GM21423 (cell line): ENCODE data around the gene HOXA5.

Source experiments
- ATAC-seq: cut with Tn5 transposase; IDR thresholded peaks from one replicate; pipeline ENCODE4 v1.9.1; 2021; ENCODE audit warnings: mild to moderate bottlenecking, moderate library complexity; ENCODE audit not compliant: unreplicated experiment

HOXA5 gene

DNA sequence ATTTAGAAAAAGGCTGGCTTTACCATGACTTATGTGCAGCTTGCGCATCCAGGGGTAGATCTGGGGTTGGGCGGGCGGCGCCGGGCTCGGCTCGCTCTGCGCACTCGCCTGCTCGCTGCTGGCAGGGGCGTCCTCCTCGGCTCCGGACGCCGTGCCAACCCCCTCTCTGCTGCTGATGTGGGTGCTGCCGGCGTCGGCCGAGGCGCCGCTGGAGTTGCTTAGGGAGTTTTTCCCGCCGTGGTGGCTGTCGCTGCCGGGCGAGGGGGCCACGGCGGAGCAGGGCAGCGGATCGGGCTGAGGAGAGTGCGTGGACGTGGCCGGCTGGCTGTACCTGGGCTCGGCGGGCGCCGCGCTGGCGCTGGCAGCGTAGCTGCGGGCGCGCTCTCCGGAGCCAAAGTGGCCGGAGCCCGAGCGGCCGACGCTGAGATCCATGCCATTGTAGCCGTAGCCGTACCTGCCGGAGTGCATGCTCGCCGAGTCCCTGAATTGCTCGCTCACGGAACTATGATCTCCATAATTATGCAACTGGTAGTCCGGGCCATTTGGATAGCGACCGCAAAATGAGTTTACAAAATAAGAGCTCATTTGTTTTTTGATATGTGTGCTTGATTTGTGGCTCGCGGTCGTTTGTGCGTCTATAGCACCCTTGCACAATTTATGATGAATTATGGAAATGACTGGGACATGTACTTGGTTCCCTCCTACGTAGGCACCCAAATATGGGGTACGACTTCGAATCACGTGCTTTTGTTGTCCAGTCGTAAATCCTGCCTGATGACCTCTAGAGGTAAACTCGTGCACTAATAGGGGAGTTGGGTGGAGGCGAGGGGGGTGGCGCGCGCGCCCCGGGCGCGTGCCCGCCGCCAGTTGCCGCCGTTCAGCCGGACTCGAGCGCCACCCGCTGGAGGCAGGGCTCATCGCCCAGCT is at the start of gene HOXA5:
Gene HOXA5, minus strand, starts transcription at position 659 of the 927 bp plus-strand sequence. Its CDS starts 74 bp downstream, at position 585.
- ATAC-seq: no peak

DNA sequence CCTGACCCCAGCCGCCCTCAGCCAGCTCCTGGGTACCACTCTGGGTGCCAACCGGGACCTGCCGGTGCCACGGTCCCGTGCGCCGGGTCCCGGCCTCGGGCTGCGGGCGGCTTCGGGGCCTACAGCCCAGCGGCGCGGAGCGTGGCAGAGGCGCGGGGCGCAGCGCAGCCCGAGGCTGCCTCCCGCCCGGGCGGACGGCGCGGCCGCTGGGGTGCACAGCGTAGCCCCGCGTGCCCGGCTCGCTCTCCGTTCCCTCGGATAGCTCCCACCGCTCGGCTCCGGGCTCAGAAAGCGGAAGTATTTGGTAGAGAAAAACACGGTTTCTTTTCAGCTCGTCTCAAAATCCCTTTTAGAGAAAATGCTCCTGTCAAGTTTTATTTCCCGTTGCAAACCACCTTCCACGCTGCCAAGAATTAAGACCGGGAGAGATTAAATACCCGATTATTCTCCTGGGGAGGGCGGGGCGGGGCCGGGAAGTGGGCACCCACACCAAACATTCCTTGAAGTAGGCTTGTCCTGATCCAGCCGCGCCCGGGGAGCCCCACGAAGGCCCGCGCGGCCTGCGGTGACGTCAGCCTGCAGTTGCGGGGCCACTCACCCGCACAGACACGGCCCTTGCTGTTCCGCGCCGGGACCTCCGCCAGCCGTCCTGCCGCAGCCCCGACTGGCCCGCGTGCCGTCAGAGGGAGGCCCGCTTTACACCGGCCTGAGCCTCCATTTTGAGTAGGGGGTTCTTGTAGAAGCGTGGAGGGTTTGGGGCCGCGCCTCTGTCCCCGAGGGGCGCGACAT is 49.3 kb upstream of the HOXA5 start:
- no peak for ATAC-seq

DNA sequence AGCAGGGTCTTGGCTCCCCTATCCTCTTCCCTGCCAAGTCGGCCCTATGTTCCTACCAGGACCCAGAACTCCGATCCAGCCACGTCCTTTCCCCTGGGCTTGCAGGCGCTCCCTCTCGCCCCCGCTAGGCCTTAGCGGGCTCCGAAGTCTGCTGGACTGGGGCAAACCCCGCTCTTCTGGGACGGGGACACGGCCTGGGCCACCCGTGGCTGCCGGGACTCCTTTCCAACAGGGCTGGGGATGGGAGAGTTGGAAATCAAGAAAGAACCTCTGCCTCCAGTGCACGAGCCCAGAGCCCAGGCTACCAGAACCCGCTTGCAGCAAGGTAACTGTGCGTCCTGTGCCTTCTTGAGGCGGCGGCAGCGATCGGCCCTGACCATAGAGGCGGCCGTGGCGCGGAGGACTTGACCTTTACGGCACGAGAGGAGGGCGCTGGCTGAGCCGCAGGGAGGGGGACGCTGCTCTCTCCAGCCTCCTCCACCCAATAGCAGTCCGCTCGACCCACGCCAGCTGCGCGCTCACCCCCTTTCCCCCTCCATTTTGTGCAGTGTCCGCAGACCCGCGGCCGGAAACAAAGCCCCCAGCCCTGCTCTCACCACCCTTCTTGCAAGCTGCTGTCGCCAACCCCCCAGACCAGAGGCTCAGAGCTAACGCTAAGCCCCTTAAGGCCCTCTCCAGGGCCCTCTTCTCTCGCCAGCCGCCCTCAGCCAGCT is 48.5 kb upstream of the HOXA5 start:
- ATAC-seq: no peak

DNA sequence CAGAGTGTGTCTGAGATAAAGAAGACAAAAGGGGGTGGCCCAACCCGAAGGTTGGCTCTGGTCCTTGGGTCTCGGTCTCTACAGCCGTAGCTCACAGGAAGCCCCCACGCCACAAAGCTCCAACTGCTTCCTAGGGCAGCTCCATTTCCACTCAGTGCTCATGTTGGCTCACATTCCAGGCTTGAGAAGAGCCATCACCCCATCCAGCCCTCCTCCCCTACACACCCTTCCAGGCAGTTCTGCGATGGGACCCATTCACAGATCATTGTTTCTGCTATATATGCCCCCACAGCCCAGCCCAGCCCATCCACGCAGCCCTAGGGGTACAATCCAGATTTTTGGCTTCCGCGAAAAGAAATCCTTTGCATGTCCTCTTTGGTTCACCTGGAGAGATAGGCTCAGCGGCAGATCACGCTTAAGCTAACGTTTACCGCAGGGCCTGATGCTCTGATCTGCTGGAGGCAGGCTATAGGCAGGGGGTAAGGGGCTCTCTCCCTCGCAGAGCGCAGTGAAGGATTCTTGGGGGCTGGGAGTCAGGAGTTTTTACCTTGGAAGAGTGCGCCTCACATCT is 47.8 kb upstream of the HOXA5 start:
- ATAC-seq: no peak

DNA sequence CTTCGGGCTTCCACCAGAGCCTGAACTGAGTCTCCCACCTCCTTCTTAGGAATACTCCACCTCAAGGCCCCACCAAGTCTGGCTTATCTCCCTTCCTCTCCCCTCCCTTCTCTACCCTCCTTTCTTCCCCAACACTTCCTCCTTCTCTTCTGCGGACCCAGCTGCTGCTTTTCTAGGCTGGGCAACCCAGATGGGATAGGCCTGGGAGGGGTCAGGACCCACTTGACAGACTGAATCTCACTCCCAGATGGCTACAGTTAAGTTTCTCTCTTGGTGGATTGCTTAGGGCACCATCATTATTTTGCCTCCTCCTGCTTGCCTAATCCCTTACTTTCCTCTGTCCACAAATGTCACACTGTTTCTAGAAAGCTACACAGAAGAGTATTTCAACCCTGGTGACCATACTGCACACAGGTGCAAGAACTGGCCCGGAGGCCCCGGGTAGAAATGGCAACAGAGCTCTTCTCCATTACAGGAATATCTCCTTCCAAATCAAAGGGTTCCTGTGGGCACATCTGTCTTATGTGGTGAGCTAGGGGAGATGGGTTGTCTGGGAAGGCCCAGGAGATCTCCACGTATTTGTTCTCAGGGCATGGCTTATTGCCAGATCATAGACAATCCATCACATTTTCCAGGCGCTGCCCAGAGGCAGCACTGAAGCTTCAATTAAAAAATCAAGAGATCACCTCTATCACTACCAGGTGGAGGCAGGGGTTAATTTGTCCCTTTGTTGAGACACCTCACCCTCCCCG is 46.7 kb upstream of the HOXA5 start:
- no peak for ATAC-seq

DNA sequence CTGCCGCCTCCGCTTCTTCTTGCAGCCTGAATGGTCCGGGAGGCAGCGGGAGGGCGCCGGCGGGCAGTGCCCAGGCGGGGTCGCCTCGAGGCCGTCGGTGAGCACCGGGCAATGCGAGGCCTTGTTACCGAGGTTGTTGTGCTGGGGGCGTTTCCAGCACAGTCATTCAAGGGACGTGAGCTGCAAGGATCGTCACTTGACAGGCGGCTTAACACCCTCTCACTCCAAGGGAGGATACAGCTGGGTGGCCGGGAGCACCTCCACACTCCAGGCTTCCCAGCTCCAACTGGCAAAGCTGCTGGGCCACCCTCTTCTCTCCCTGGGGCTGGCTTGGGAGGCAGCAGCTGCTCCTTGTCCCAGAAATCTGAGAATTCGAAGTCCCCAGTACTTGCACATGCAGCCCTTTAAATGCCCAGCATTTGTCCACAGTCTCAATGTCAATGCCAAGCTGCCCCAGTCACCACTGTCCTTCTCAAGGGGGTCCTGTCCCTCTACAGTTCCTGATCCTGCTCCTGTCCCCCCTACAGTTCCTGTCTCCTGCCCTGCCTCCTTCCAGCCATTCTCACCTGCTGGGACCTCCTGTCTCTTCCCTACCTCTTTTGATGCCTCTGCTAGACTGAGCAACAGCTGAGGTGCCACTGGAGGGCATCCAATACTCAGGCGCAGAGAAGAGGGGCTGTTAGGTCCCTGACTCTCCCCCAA is 46.0 kb upstream of the HOXA5 start:
- ATAC-seq: no peak

DNA sequence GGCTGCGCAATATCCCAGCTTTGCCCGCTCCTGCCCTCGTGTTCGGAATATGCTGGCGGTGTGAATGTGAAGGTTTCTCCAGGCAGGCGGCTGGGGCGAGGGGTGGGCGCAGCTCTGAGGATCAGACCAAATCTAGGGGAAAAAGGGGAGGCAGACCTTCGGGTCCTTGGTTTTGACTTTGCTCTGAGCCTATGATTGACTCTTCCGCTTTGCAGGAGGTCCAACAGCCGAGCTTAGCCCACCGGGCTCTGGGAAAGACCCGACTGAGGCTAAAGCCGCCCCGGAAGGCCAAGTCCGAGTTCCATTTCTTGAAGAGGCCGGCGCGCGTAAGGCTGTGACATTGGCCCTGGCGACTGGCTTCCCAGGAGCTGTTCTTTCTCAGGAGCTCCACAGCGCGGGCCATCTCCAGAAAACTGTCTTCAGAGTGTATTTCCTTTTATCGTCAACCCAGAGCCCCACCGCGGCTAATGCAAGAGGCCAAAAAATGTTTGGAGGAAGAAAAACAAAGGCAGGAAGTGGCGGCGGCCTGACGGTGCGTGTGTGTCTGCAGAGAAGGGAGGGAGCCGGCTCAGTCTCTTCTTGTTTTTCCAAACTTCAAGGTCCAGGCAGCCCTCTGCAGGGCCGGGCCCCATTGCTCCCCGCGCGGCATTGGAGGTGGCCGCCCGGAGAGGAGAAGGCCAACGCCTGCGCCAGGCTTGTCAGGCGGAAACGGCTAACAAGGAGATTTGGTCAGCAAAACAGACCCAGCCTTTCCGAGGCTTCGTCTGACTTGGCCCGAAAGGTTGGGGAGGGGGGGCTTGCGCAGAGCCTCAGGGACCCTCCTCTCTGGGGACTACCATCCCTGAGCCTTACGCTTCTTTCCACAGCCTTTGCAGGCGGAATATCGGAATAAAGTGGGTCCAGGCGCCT is 45.2 kb upstream of the HOXA5 start:
- ATAC-seq: no peak

DNA sequence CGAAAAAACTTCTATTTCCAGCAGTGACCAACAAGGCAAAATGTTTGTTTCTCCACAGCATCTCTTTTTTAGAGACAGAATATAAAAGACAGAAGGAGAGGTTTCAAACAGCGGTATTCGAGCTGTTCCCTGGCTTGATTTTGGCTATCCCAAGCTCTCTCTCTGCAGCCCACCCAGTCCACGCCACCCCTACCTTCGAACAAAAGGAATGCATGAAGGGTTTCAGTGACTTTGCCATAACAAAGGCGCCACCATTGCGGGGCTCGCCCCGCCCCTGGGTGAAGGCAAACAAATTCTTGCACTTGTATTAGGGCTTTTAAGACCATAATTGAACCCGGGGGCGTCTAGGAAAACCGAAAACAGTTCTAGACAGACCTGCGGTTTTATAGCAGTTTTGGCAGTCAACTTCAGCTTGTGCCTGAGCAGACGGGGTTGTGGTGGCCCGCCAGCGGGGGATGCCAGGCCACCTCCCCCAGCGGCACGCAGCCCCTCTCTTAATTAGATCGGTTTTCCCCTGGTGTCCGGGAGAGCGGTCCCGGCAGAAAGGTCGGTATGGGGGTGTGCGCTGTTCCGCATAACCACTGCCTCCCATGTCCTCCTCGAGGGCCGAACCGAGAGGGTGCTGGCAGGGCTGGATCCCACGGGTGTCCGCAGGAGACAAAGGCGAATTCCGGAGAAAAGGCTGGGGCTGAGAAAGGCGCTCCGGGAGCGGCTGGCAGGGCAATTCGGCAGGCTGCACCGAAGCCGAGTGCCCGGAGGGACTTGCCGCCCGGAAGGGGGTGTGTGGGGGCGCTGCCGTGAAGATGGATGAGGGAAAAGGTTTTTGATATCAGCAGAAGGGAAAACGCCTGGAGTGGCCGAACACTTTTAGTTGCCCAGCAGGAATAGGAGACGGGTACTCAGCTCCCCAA is 44.2 kb upstream of the HOXA5 start:
- ATAC-seq: no peak

DNA sequence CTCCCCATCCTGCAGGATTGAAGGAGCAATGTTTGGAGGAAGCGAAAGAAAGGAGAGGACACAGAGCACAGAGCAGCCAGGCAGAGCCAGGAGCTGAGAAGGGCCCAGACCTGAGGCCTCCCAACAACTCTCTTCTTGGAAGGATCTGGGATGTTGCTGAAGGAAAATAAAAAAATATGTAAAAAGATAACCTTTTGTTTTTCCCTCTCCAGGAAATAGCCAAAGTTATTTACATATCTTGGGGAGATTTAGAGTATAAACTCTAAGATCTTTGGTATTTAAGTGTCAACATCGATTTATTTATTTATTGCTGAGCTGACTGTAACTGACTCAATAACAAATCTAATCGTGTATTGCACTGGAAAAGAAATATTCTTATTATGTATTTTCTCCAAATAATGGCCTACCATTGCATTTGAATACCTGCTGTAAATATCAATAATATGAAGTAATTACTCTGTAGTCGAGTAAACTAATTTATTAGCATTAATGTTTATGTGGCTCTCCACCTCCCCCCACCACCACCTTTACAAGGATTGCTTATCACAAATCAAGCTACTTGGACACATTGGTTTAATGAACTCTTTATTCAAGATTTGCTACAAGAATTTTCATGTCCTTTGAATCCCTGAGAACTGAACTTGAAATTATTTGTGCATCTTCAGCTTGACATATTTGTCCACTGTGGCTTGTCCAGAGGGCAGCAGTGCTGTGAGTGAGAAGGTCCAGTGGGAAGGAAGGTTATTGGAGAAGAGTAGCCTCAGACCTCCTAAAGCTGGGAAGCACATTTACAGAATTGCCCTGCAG is 43.4 kb upstream of the HOXA5 start:
- ATAC-seq: no peak

DNA sequence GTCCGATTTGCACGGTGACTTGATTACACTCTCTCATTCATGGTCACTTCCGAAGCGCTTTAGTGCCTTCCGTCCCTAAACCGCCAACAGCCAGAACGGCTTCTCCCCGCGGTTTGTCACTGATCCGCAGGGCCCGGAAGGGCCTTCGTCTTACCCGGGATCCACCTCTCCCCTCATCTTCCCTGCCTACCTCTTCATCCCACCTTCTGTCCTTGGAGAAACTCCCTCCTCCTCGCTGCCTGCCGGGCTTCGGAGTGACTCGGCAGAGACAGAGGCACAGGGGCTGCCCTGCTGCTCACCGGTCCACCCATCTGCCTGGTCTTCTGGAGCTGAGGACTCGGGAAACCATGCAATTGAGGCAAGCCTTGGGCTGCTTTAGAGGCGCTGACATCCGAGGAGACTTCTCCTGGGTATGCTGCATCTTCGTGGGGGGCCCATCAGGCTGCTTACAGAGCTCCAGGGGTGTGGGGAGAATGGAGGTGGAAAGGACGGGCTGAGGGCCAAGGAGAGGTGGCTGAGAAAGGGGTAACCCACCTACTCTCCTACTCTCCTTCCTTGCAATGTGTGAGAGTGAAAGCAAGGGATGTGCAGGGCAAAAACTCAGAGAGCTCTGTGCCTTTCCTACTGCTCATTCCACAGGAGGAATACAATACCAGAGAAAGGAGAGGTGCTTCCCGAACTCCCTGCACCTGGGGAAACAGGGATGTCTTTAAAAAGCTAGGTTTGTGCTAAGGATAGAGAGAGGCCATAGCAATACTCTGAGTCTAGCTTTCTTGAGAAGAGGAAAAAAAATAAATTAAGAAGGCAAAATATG is 42.6 kb upstream of the HOXA5 start:
- no peak for ATAC-seq

DNA sequence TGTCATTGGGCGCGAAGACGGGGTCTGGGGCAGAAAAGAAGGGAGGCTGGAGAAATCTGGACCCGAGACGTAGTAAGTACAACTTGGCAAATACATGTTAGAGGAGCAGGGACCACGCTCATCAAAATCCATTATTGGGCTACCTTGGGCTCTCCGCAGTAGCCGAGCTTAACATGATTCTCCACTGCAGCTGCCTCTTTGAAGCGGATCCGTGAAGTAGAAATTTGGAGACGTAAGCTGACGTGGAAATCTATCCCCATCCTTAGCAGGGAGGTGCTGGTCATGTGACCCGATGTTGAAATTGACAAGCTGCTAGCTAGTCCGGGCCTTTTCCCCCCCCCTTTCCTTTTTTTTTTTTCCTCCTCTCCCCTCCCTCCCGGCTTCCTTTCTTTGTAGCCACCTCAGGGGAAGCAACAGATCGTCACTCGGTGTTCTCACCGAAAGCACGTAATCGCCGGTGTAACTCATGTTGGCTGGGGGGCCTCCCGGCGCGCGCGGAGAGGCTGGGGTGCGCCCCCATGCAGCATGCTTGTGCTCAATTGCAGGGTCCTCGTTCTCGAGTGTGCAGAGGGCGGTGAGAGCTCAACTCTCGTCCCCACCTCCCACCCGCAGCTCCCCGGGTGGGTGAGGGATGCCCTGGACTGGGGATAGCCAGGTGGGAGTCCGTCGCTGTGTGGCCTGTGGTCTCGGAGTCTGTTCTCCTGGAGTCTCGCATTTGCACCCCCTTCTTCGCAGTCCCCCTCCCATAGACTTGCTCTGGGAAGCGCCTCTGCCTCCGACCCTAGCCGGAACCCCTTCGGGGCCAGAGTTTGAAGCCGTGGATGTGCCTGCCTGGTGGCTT is 41.8 kb upstream of the HOXA5 start, which contains the start of gene HOXA11:
Gene HOXA11, minus strand, starts transcription at position 220 of the 841 bp plus-strand sequence. Its CDS starts 88 bp downstream, at position 132.
- ATAC-seq: no peak

DNA sequence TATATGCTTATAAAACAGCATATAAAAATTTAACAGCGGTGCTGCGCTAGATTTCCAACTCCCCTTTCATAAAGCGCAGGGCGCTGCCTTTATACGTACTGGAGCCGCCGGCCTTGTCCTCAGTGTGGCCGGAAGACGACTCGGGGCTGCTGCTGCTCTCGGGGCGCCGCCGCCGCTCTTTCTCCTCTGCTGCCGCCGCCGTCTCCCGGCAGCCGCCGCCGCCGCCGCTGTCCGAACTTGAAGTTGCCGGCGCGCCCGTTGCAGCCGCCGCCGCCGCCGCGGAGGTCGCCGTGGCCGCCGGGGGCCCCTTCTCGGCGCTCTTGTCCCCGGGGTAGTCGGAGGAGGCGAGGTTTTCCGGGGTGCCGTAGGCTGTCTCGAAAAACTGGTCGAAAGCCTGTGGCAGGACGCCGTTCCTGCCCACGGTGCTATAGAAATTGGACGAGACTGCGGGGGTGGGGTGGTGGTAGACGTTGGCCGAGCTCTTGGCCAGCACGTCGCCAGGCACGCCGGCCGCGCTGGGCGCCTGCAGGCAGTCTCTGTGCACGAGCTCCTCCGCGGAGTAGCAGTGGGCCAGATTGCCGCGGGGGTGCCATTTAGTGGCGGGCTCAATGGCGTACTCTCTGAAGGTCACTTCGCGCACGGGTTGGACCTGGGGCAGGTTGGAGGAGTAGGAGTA is 41.0 kb upstream of the HOXA5 start:
- ATAC-seq: no peak

DNA sequence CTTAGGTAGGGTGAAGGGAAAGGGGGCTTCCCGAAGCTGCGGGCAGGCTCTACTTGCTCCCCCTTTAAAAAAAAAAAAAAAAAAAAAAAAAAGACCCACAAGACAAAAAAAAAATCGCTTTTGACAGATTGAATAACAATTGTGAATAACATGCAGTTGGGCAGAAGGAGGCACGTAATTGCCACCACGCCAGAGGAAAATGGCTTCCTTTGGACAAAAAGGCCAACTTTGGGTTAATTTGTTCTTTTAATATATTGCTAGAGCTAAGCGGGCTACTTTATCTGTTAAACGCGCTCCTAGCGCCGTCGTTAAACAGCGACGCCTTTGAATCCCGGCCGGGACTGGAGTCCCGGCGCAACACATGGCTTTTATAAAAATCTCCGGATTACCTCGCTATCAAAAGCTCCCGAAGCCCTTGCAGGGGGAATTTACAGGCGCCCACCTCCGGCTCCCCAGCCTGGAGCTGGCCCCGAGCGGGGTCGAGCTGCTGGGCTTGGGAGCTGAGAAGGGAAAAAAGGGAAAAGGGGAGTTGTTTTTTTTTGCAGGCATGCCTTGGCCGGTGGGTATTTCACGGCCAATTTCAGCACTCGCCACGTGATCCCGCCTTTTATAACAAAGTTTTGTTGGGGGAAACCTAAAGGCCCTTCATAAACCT is 40.3 kb upstream of the HOXA5 start:
- no peak for ATAC-seq
